Kidney (tissue), 14 donors: Measurements from ENCODE around the gene RHOT1. TPM values are rescaled to one million over a fixed set of nuclear protein-coding genes. Genes with fewer than 3 reads are reported as not detected.

Source experiments
- DNase-seq, 5 donors: peaks; one replicate each; pipeline ENCODE4 v3.0.0-alpha.2; 2013 to 2020
- FAIRE-seq: peaks from 2 replicates; lab custom pipeline; 2012; peaks lifted over from hg19 to GRCh38; lab: Jason Lieb, UNC
- H3K27ac ChIP-seq, 2 donors: one replicate each; pipeline ENCODE4 v1.7.0; 2013; ENCODE audit warnings: low read depth in 2 of 2, low read length in 2 of 2, inconsistent platforms in 1 of 2
- H3K27me3 ChIP-seq: one replicate; pipeline ENCODE4 v1.7.1; 2013; ENCODE audit warnings: low read length, inconsistent platforms; ENCODE audit not compliant: control insufficient read depth, insufficient read depth
- H3K36me3 ChIP-seq, 3 donors: one replicate each; pipeline versions ENCODE4 v1.7.0 to v1.7.1; 2013; ENCODE audit warnings: low read length in 3 of 3, control low read depth in 1 of 3, inconsistent platforms in 1 of 3; ENCODE audit not compliant: insufficient read depth in 3 of 3, control insufficient read depth in 2 of 3
- H3K4me1 ChIP-seq, 3 donors: one replicate each; pipeline versions ENCODE4 v1.7.0 to v1.7.1; 2013; ENCODE audit warnings: low read length in 3 of 3, inconsistent platforms in 1 of 3, low read depth in 1 of 3; ENCODE audit not compliant: control insufficient read depth in 2 of 3, insufficient read depth in 2 of 3
- H3K4me3 ChIP-seq, 3 donors: one replicate each; pipeline versions ENCODE4 v1.7.0 to v1.8.1; 2013; ENCODE audit warnings: low read length in 3 of 3, control low read depth in 1 of 3, inconsistent platforms in 1 of 3
- H3K9ac ChIP-seq, 3 donors: one replicate each; pipeline versions ENCODE4 v1.7.0 to v1.7.1; 2013; ENCODE audit warnings: low read length in 3 of 3, control low read depth in 1 of 3, inconsistent platforms in 1 of 3
- H3K9me3 ChIP-seq, 3 donors: one replicate each; pipeline versions ENCODE4 v1.7.0 to v1.7.1; 2013; ENCODE audit warnings: low read length in 3 of 3, control low read depth in 1 of 3, inconsistent platforms in 1 of 3; ENCODE audit not compliant: control insufficient read depth in 2 of 3, insufficient read depth in 1 of 3
- CTCF ChIP-seq: IDR thresholded peaks from 3 replicates; pipeline ENCODE4 v1.5.1; 2012; ENCODE audit warnings: mild to moderate bottlenecking, moderate library complexity, borderline replicate concordance; ENCODE audit not compliant: insufficient read depth; ENCODE audit errors: extremely low read depth
- intact Hi-C: fragments of 100-400 bp; cut with DNase I; formaldehyde crosslinking; loops from one replicate; pipeline ENCODE4 v1.11.1; 2022
- polyA plus RNA-seq: library from polyadenylated mRNA; stranded (reverse); fragments of 350-450 nt; fragmentation: Illumina TruSeq; extraction: RNeasy Lipid Tissue Mini Kit (QIAGEN cat#74804); gene quantifications from one replicate; pipeline ENCODE4 v1.2.3, GENCODE V29; 2014; ENCODE audit warnings: low read depth, low replicate concordance; ENCODE audit not compliant: insufficient read depth
- total RNA-seq: library from RNA; stranded (reverse); fragmentation: NEBNext Ultra II Directional; extraction: Animal tissue kit (Norgen Biotek cat#: 25700); gene quantifications from one replicate; pipeline ENCODE4 v1.2.1, GENCODE V29; 2021
- donor health status: control.
- donor health status: control.
- donor health status: control.
- donor health status: control.
- donor health status: control.
- donor health status: DM: yes; HTN: yes; CAD: no.
- donor health status: Normal renal cell carcinoma (clear cell type).

RHOT1 gene
- total and polyA plus RNA-seq, 2 donors from 2014 or later: 25.6 to 30.4 TPM

- no peaks in the 10 kb centered on the region for H3K27me3 ChIP-seq
- no peaks in the 10 kb centered on the region for H3K4me1 ChIP-seq
- FAIRE-seq (no peak), DNase-seq (no peak)
- H3K36me3 ChIP-seq: peaks cover 0 to 10% (median 6%) of the 10 kb centered on the region in 3 donors
- H3K9ac ChIP-seq: no peak overlapping the region
- no peaks in the 10 kb centered on the region for H3K9me3 ChIP-seq
- H3K4me3 ChIP-seq: no peak overlapping the region
- intact Hi-C loops: no loop called here
- H3K27ac ChIP-seq: no peak overlapping the region
- TF ChIP-seq CTCF: no peak
Observed at GRCh38 chr17:32160526-32160925, 18.2 kb downstream of the RHOT1 start.

DNA sequence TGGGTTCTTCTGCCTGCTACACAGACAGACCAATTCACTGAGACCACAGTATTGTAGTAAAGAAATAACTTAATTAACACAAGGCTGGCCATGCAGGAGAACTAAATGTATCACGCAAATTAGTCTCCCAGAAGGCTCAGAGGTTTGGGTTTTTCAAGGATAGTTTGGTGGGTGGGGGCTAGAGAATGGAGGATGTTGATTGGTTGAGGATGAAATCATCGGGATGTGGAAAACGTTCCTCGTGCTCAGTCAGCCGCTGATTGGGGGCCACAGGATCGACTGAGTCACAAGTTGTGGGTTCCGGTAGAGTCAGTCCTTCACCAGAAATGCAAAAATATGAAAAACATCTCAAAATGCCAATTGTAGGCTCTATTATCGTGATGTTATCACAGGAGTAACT, 18.7 kb downstream of the RHOT1 start:
- H3K36me3 ChIP-seq: peaks cover 0 to 10% (median 6%) of the 10 kb centered on the region in 3 donors
- H3K4me1 ChIP-seq: no peaks in the 10 kb centered on the region
- DNase-seq (no peak), FAIRE-seq (no peak)
- no peak overlapping the region for H3K9ac ChIP-seq
- intact Hi-C loops: no loop called here
- TF ChIP-seq CTCF: no peak
- no peaks in the 10 kb centered on the region for H3K9me3 ChIP-seq
- no peak overlapping the region for H3K27ac ChIP-seq
- no peaks in the 10 kb centered on the region for H3K27me3 ChIP-seq
- no peak overlapping the region for H3K4me3 ChIP-seq

- FAIRE-seq: no peak
- Histone ChIP-seq H3K27me3 (no peaks in the 10 kb centered on the region), H3K36me3 (peaks cover 0 to 10% (median 6%) of the 10 kb centered on the region in 3 donors), H3K9ac (no peak overlapping the region), H3K4me1 (no peaks in the 10 kb centered on the region), H3K9me3 (peaks cover 0 to 7% (median 0%) of the 10 kb centered on the region in 3 donors), H3K4me3 (no peak overlapping the region), H3K27ac (no peak overlapping the region)
- no peak for TF ChIP-seq CTCF
- no peak for DNase-seq
- intact Hi-C loops: no loop called here
Observed at GRCh38 chr17:32161506-32162365, 19.4 kb downstream of the RHOT1 start.
